ENCODE data around the gene MCTP2.

The MCTP2 gene

GRCh38 chr15:94230883-94231722 lies at the start of gene MCTP2:
MCTP2 (plus strand) TSS chr15:94231561; CDS start chr15:94298266, 66,705 bp downstream.
- DNase-seq (ENCODE audit: low read depth in 2 of 2): peak; percentile 81 to 86

GRCh38 chr15:94182883-94183282 lies 48.5 kb upstream of the MCTP2 start:
- DNase-seq (ENCODE audit: low read depth in 2 of 2): no peak

GRCh38 chr15:94185547-94186236 lies 45.7 kb upstream of the MCTP2 start:
- DNase-seq (ENCODE audit: low read depth in 2 of 2): no peak

- DNase-seq (ENCODE audit: low read depth in 2 of 2): no peak
Observed at GRCh38 chr15:94186770-94187331, 44.5 kb upstream of the MCTP2 start.

- no peak for DNase-seq (ENCODE audit: low read depth in 2 of 2)
Observed at GRCh38 chr15:94193906-94194305, 37.5 kb upstream of the MCTP2 start.

GRCh38 chr15:94196531-94196930 lies 34.8 kb upstream of the MCTP2 start:
- DNase-seq (ENCODE audit: low read depth in 2 of 2): no peak

- no peak for DNase-seq (ENCODE audit: low read depth in 2 of 2)
Observed at GRCh38 chr15:94198633-94199032, 32.7 kb upstream of the MCTP2 start.

GRCh38 chr15:94199725-94200124 lies 31.6 kb upstream of the MCTP2 start:
- DNase-seq (ENCODE audit: low read depth in 2 of 2): no peak

GRCh38 chr15:94203306-94203705 lies 28.1 kb upstream of the MCTP2 start:
- no peak for DNase-seq (ENCODE audit: low read depth in 2 of 2)

- no peak for DNase-seq (ENCODE audit: low read depth in 2 of 2)
Observed at GRCh38 chr15:94205366-94205765, 26.0 kb upstream of the MCTP2 start.

- peak; percentile 38 to 40 for DNase-seq (ENCODE audit: low read depth in 2 of 2)
Observed at GRCh38 chr15:94206463-94207167, 24.7 kb upstream of the MCTP2 start.

- DNase-seq (ENCODE audit: low read depth in 2 of 2): no peak
Observed at GRCh38 chr15:94212291-94212690, 19.1 kb upstream of the MCTP2 start.

- DNase-seq (ENCODE audit: low read depth in 2 of 2): no peak
Observed at GRCh38 chr15:94225616-94226015, 5.7 kb upstream of the MCTP2 start.

- DNase-seq (ENCODE audit: low read depth in 2 of 2): no peak
Observed at GRCh38 chr15:94228611-94229010, 2.8 kb upstream of the MCTP2 start.

- peak; percentile 42 to 52 for DNase-seq (ENCODE audit: low read depth in 2 of 2)
Observed at GRCh38 chr15:94229591-94230369, 1.6 kb upstream of the MCTP2 start.

- no peak for DNase-seq (ENCODE audit: low read depth in 2 of 2)
Observed at GRCh38 chr15:94230431-94230882, 904 bp upstream of the MCTP2 start.

- no peak for DNase-seq (ENCODE audit: low read depth in 2 of 2)
Observed at GRCh38 chr15:94231723-94232468, 535 bp downstream of the MCTP2 start.

GRCh38 chr15:94233441-94233840 lies 2.1 kb downstream of the MCTP2 start:
- DNase-seq (ENCODE audit: low read depth in 2 of 2): no peak

- peak; percentile 34 to 64 for DNase-seq (ENCODE audit: low read depth in 2 of 2)
Observed at GRCh38 chr15:94234300-94234699, 2.9 kb downstream of the MCTP2 start.

GRCh38 chr15:94235041-94235440 lies 3.7 kb downstream of the MCTP2 start:
- no peak for DNase-seq (ENCODE audit: low read depth in 2 of 2)

- no peak for DNase-seq (ENCODE audit: low read depth in 2 of 2)
Observed at GRCh38 chr15:94235646-94236045, 4.3 kb downstream of the MCTP2 start.
